ENCODE results near the gene CABLES2.

CABLES2 gene

DNA sequence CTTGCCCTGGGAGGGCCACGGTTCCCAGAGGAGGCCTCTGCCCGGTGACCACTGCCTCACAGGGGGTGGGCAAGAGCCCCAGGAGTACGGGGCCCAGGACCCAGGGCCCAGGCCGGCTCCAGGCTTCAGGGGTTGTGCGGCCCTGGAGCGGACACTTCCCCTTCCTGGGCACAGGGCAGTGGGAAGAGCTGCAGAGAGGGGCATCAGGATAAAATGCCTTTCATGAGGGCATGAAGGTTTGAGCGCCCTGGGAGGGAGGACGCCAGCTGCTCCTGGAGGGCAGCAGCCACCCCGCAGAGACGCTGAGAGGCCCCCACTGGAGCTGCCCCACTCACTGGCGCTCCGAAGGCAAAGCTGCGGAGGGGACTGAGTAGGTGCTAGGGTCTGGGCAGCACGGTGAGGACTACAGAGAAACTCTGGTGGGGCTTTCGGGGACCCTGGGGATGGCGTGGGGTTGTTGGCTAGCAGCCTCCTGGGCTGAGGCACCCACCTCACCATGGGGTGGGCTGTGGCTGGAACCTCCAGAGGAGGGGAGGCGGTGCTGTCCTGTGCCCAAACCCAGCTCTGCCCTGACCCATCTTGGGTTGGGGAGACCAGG, 50.4 kb downstream of the CABLES2 start:
- Mint-ChIP-seq H3K36me3 (ENCODE audit: low read depth) (no peaks in the 10 kb centered on the region), H3K4me1 (ENCODE audit: low read depth) (no peaks in the 10 kb centered on the region), H3K27ac (no peak overlapping the region), H3K9me3 (no peaks in the 10 kb centered on the region), H3K27me3 (ENCODE audit: low read depth) (no peaks in the 10 kb centered on the region), H3K4me3 (no peak overlapping the region)

DNA sequence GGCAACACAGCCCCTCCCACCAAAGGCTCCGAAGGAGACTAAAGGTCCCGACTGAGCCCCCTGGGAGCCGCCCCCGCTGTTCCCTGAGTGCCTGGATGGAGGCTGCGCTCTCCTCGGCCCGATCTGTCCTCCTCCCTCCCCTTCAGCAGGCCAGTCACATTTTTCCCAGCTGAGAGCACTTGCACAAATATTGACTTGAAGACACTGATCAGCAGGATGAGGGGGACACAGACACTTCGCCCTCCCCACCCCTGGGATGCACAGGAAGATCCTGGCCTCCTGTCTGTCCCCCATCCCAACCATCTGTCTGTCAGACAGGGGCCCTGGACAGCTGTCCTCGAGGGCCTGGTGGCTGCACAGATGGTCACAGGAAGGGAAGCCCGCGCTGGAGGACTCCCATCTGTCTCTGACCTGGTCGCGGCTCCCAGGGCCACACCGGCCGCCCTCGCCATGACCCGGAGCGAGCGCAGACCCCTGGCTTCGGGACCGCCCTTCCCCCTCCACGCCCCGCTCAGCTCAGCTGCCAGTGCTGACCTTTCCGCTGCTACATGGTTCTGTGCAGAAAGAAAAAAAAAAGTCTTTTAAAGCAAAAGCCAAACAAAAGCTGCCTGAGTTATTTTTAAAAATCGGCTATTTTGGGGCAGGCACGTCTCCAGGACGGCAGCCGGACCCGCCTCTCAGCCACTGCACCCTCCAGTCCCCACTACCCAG, 51.1 kb downstream of the CABLES2 start:
- no peaks in the 10 kb centered on the region for H3K27me3 Mint-ChIP-seq (ENCODE audit: low read depth)
- no peaks in the 10 kb centered on the region for H3K9me3 Mint-ChIP-seq
- H3K4me1 Mint-ChIP-seq (ENCODE audit: low read depth), result no peaks in the 10 kb centered on the region
- no peaks in the 10 kb centered on the region for H3K36me3 Mint-ChIP-seq (ENCODE audit: low read depth)
- H3K27ac Mint-ChIP-seq, result no peak overlapping the region
- no peak overlapping the region for H3K4me3 Mint-ChIP-seq

DNA sequence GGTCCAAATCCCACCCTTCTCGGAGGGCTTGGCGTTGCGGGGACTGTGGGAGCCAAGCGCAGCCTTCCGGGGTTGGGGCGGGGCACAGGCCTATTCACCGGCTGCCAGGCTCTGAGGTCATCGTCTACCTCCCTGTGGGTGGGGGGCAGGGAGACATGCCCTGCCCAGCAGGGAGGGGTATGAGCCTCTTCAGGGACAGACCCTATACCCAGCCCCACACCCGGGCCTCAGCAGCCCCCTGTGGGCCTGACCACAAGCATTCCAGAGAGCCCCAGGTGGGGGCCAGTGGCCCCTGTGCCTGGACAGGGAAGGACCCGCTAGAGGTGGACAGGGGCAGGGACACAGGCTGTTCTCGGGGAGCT, 51.6 kb downstream of the CABLES2 start:
- Mint-ChIP-seq H3K27me3 (ENCODE audit: low read depth) (no peaks in the 10 kb centered on the region), H3K4me1 (ENCODE audit: low read depth) (no peaks in the 10 kb centered on the region), H3K9me3 (no peaks in the 10 kb centered on the region)

DNA sequence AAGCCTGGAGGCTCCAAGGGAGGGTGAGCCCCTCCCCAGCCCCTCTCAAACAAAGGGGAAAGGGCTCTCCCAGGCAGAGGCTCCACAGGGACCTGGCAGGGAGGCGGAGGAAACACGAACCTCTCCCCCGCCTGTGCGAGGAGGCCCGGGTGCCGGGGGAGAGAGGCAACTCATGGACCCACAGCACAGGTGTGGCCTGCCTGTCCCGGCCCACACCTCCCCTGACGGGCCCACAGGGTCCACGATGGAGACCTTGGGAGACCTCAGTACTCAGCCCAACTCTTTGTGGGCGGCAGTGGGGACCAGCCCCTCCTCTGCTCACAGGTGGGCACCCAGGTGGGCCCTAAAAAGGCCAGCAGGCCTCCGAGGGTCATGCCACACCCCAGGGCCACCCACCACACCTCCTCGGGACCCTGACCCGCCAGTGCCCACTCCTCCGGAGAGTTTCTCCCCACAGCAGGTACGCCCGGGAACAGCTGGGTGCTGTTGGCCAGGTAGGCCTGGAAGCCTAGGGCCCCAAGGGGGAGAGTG, 52.2 kb downstream of the CABLES2 start:
- Mint-ChIP-seq H3K27ac (no peak overlapping the region), H3K4me3 (no peak overlapping the region), H3K9me3 (no peaks in the 10 kb centered on the region), H3K27me3 (ENCODE audit: low read depth) (no peaks in the 10 kb centered on the region), H3K4me1 (ENCODE audit: low read depth) (no peaks in the 10 kb centered on the region), H3K36me3 (ENCODE audit: low read depth) (no peaks in the 10 kb centered on the region)

More for the DNA sequence above, 51.6 kb downstream of the CABLES2 start:
- H3K36me3 Mint-ChIP-seq (ENCODE audit: low read depth), result no peaks in the 10 kb centered on the region
- H3K27ac Mint-ChIP-seq, result no peak overlapping the region
- H3K4me3 Mint-ChIP-seq, result no peak overlapping the region

DNA sequence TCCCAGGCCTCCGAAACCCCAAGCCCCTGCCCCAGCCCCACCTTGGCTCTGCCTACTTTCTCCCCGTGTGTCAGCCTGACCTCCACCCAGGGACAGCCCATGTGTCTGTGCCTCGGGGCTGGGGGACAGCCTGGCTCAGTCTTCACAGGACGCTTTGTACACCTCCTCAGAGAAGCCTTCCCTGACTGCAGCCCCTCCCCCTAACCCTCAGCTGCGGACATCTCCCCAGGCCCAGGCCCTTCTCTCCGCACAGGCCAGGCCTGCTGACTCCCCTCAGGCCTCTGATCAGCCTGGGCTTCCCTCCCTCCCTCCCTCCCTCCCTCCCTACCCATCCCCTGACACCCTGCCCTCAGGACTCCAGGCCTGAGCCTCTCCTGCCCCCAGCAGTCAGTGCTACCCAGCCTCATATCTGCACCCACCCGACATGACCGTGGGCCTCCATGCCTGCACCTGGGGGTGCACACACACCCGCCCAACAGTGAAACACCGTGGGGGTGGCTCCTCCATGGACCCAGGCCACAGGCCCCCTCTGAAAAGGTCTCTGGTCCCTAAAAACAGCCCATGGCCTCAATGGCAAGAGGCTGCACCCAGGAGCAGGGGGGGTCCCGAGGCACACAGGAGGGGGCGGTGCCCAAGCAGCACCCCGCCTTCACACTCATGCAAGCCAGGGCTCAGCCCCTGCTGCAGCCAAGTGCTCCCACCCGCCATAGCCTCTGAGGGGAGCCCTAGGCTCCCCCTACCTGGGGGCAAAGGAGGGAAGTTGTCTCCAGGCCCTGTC, 52.9 kb downstream of the CABLES2 start:
- peaks cover 2% of the 10 kb centered on the region for H3K9me3 Mint-ChIP-seq
- no peaks in the 10 kb centered on the region for H3K4me1 Mint-ChIP-seq (ENCODE audit: low read depth)
- no peak overlapping the region for H3K4me3 Mint-ChIP-seq
- H3K27me3 Mint-ChIP-seq (ENCODE audit: low read depth), result no peaks in the 10 kb centered on the region
- H3K36me3 Mint-ChIP-seq (ENCODE audit: low read depth), result peaks cover 2% of the 10 kb centered on the region
- no peak overlapping the region for H3K27ac Mint-ChIP-seq

DNA sequence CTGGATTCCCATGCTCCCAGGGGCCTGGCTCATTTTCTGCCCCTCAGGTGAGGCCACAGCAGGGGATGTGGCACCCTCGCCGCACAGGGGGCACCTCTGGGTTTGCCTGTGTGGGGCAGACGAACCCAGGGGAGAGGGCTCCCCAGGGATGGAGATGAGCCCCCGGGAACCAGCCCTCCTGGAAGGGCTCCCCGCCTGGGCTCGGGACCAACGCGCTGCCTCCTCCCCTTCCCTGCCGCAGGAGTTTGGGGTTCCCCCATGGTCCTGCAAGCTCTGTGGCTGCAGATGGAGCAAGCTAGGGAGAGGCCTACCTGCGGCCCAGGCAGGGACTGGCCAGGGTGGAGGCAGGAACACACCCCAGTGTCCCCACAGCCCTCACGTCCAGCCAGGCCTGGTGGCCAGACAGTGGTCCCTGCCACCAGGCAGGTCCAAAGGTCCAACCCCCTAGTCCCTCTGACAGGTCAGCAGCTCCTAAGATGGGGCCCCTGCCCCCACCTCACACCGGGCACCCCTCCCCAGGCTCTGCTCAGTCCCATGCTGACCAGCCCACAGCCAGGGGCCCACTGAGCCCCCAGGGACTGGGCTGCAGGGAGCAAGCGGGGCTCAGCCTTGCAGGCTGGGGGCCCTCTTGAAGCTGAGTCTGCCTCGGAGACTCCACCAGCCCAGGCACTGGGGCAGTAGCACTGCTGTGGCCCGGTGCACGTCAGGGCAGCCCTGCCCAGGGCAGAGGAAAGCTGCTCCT, 53.6 kb downstream of the CABLES2 start:
- peaks cover 8% of the 10 kb centered on the region for H3K9me3 Mint-ChIP-seq
- no peaks in the 10 kb centered on the region for H3K27me3 Mint-ChIP-seq (ENCODE audit: low read depth)
- H3K4me1 Mint-ChIP-seq (ENCODE audit: low read depth), result peaks cover 2% of the 10 kb centered on the region
- peaks cover 4% of the 10 kb centered on the region for H3K36me3 Mint-ChIP-seq (ENCODE audit: low read depth)
- no peak overlapping the region for H3K27ac Mint-ChIP-seq
- H3K4me3 Mint-ChIP-seq, result no peak overlapping the region

DNA sequence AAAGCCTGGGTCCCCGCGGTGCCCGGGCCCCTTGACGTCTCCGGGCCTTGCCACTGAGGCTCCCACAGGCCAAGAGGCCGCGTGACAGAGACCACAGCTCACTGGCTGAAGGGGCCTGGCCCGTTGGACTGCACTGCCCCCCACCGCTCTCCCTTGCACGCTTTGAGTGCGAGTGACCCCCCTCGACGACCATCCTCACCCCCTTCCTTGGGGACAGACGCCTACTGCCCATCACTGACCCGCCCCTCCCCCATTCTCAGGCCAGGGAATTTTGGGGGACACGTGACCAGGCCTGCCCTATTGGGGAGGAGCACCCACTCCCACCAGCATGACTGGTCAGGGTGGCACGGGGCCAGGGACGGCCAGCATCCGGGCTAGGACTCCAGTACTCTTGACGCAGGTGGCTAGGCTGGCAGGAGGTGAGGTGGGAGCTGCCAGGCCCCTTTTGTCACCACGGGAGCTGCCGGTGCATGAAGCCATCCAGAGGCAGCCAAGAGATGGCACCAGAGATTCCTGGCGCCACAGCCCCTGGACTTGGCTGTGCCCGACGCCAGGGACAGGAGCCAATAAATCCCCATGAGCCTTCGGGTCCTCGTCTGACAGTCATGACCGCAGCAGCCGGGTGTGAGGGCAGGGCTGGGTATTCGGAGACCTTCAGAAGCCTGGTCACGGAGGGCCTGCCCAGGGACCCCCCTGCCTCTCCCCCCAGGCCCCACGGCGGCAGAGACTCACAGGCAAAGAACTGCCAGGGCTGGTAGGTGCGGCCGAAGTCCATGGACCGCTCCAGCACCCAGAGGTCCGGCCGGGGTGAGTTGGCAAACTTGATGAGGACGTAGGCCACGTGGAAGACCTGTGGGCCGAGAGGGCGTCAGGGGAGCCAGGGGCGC, 54.4 kb downstream of the CABLES2 start:
- Mint-ChIP-seq H3K4me3 (no peak overlapping the region), H3K9me3 (peaks cover 9% of the 10 kb centered on the region), H3K27me3 (ENCODE audit: low read depth) (no peaks in the 10 kb centered on the region), H3K36me3 (ENCODE audit: low read depth) (peaks cover 4% of the 10 kb centered on the region), H3K27ac (no peak overlapping the region), H3K4me1 (ENCODE audit: low read depth) (peaks cover 2% of the 10 kb centered on the region)

DNA sequence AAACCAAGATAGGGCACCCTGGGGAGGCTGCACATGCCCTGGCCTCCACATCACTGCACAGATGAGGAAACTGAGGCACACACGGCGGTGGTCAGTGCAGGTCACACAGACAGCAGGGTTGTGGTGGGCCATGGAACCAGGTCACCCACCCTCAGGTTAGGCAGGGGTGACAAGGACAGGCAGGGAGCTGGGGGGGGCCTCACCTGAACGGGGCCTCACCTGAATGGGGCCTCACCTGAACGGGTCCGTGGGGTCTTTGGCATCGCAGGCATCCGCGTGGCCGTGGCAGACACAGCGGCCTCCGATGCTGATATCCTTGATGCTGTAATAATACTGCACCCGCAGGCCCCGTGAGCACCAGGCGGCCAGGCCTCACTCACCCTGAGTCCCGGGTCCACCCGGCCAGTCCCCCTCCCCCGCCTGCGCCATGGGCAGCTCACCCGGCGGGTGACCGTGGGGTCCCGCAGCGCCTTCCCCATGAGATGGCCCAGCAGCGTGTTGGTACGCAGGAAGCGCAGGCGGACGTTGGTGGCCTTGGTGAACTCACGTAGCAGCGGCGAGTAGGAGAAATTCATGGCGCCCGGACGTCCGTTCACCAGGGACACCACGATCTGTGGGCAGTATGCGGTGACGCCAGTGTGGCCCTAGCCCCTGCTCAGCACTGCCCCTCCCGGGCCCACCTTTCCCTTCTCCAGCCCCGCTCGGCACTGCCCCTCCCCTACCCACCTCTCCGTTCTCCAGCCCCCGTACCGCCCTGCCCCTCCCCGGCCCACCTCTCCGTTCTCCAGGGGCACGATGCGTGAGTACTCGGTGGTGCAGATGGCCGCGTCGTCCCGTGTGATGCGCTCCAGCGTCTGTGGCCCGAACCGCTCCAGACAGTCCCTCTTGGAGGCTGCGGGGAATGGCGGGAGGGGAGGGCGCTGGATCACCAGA, 55.4 kb downstream of the CABLES2 start:
- Mint-ChIP-seq H3K27me3 (ENCODE audit: low read depth) (no peaks in the 10 kb centered on the region), H3K4me1 (ENCODE audit: low read depth) (peaks cover 2% of the 10 kb centered on the region), H3K36me3 (ENCODE audit: low read depth) (peaks cover 4% of the 10 kb centered on the region), H3K4me3 (no peak overlapping the region), H3K27ac (no peak overlapping the region), H3K9me3 (peaks cover 9% of the 10 kb centered on the region)

DNA sequence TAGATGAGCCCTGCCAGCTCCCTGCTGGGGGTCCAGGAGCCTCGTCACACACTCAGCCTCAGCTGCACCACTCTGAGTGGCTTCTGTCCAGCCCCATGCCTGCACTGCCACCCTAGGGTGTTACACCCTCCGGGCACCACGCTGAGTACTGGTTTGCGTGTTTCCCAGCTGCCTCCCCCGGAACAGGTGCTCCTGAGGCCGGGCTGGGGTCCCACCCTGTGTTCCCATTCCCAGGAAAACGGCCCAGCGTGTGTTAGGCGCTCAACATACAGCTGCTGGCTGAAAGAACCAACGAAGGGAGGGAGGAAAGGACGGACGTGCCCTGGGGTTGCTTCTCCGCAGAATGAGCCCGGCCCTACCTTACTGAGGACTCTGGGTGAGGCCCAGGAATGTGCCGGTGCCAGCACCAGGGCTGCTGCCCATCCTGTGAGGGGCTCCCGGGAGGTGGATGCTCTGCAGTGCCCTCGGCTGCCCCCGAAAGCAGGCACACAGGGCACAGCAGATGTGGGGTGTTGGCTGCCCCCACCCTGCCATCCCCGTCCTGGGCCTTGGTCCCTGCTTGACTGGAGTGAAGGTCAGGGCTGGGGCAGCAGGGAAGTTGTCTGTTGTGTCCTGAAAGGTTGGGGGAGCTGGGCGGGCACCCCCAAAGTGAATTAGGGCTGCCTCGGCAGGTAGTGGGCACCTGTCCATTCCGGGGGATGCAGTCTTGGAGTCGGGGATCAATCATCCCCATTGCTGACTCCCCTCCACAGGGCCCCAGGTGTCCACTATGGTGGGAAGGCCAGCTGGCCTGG, 56.3 kb downstream of the CABLES2 start:
- Mint-ChIP-seq H3K4me3 (no peak overlapping the region), H3K4me1 (ENCODE audit: low read depth) (peaks cover 2% of the 10 kb centered on the region), H3K36me3 (ENCODE audit: low read depth) (peaks cover 4% of the 10 kb centered on the region), H3K9me3 (peaks cover 9% of the 10 kb centered on the region), H3K27ac (no peak overlapping the region), H3K27me3 (ENCODE audit: low read depth) (no peaks in the 10 kb centered on the region)

DNA sequence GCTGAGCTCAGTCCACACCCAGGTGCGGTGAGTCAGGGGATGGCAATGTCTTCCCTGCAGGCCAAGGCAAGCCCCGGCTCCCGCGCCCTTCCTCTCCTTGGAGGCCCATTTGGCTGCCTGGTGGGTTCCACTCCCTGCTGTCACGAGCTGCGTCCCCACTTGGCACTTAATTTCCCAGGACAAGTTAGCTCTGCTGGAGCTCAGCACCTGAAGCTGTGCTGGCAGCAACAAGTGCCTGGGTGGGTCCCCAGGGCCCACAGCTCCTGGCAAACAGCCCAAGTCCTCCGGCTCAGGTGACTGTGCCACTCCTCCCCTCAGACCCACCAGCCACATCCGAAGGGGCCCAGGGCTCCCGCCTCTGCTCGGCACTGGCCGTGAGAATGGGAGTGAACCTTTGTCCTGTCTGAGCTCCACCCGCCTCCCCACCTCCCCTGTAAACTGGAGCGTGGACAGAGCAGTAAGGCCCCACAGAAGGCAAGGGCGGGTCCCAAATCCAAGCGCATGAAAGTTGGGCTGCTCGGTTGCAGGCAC, 56.9 kb downstream of the CABLES2 start:
- no peak overlapping the region for H3K4me3 Mint-ChIP-seq
- H3K27me3 Mint-ChIP-seq (ENCODE audit: low read depth), result no peaks in the 10 kb centered on the region
- peaks cover 9% of the 10 kb centered on the region for H3K9me3 Mint-ChIP-seq
- peaks cover 4% of the 10 kb centered on the region for H3K36me3 Mint-ChIP-seq (ENCODE audit: low read depth)
- H3K4me1 Mint-ChIP-seq (ENCODE audit: low read depth), result peaks cover 2% of the 10 kb centered on the region
- no peak overlapping the region for H3K27ac Mint-ChIP-seq

DNA sequence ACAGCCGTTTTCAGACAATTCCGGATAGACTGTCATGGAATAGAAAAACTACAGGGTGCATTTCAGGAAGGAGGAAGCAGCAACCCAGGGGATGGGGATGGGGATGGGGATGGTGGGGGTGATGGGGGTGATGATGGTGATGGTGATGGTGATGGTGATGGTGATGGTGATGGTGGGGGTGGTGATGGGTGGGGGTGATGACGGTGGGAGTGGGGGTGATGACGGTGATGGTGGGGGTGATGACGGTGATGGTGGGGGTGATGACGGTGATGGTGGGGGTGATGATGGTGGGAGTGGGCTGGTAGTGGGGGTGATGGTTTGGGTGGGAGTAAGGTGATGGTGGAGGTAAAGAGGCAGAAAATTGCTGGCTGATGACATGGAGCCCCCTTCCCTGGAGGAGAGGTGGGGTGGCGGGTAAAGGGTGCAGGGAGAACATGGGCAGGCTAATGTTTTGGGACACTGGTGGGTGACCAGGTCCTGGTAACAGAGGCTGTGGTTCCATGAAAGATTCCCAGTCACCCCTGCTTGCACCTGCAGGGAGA, 57.5 kb downstream of the CABLES2 start:
- Mint-ChIP-seq H3K27me3 (ENCODE audit: low read depth) (no peaks in the 10 kb centered on the region), H3K4me1 (ENCODE audit: low read depth) (peaks cover 2% of the 10 kb centered on the region), H3K9me3 (peaks cover 9% of the 10 kb centered on the region), H3K27ac (no peak overlapping the region), H3K36me3 (ENCODE audit: low read depth) (peaks cover 4% of the 10 kb centered on the region), H3K4me3 (no peak overlapping the region)

DNA sequence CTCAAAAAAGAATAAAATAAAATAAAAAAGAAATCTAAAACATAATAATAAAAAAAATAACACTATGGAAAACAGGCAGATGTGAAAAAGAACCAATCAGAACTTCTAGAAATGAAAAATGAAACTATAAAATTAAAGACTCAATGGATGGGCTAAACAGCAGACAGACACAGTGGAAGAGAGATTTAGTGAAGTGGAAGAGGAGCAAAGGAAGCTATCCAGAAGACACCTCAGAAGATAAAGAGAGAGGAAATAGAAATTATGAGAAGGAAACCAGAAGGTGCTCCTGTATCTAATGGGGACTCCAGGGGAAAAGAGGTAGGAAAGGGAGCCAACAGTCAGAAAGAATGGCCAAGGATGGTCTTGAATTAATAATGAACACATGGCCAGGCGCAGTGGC, 58.5 kb downstream of the CABLES2 start:
- Mint-ChIP-seq H3K9me3 (peaks cover 9% of the 10 kb centered on the region), H3K4me3 (no peak overlapping the region), H3K27me3 (ENCODE audit: low read depth) (no peaks in the 10 kb centered on the region), H3K27ac (no peak overlapping the region), H3K4me1 (ENCODE audit: low read depth) (peaks cover 2% of the 10 kb centered on the region), H3K36me3 (ENCODE audit: low read depth) (peaks cover 4% of the 10 kb centered on the region)
